ENCODE measurements around the gene CHCHD6.

DNA sequence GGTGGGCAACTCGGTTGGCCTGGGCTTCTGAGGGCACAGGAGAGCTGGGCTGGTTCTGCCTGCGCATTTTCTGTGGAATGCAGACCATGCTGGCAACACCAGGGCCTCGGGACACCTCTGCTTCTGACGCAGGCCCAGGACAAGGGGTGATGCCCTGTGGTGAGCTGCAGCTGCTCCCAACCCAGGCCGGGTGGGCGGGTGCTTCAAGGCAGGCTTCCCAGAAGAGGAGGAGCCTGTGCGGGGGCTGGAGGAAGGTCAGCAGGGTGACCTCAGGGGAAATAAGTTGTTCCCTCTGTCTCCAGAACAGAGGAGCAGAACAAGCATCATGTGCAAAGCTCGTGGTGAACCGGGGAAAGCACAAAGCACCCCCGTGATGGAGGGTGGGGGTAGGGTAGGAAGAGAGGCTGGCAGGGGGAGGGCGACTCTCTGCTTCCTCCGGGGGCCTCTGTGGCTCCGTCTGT lies 267.9 kb downstream of the CHCHD6 start:
- TF ChIP-seq POLR2A (IDR thresholded peaks at IDR 0.05; ENCODE audit: low read depth, low read length), result no peak
- TF ChIP-seq RAD21 (IDR thresholded peaks at IDR 0.05; ENCODE audit: low read length), result no peak
- TF ChIP-seq, protein P1, sequence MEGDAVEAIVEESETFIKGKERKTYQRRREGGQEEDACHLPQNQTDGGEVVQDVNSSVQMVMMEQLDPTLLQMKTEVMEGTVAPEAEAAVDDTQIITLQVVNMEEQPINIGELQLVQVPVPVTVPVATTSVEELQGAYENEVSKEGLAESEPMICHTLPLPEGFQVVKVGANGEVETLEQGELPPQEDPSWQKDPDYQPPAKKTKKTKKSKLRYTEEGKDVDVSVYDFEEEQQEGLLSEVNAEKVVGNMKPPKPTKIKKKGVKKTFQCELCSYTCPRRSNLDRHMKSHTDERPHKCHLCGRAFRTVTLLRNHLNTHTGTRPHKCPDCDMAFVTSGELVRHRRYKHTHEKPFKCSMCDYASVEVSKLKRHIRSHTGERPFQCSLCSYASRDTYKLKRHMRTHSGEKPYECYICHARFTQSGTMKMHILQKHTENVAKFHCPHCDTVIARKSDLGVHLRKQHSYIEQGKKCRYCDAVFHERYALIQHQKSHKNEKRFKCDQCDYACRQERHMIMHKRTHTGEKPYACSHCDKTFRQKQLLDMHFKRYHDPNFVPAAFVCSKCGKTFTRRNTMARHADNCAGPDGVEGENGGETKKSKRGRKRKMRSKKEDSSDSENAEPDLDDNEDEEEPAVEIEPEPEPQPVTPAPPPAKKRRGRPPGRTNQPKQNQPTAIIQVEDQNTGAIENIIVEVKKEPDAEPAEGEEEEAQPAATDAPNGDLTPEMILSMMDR (conservative IDR thresholded peaks at IDR 0.05; ENCODE audit: low read depth, low read length), result no peak
- TF ChIP-seq, protein P2, sequence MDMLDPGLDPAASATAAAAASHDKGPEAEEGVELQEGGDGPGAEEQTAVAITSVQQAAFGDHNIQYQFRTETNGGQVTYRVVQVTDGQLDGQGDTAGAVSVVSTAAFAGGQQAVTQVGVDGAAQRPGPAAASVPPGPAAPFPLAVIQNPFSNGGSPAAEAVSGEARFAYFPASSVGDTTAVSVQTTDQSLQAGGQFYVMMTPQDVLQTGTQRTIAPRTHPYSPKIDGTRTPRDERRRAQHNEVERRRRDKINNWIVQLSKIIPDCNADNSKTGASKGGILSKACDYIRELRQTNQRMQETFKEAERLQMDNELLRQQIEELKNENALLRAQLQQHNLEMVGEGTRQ (IDR thresholded peaks at IDR 0.05; ENCODE audit: low read depth, low read length), result no peak

Measured in IMR-90 (cell line).